Vagina (tissue), 2 donors: ENCODE data around the gene CENPC. TPM values are rescaled to one million over a fixed set of nuclear protein-coding genes. Genes with fewer than 3 reads are reported as not detected.
"Not testable (repeated sequence)": the region's sequence is repeated elsewhere in the genome, so short reads cannot be mapped to it uniquely, and the experiment has no call there.

Experiments
- DNase-seq, 2 donors: peaks; one replicate each; pipeline ENCODE4 v3.0.0-alpha.2; 2017; ENCODE audit errors: extremely low spot score in 2 of 2
- H3K27ac ChIP-seq: fragments of 200-600 bp; sonication (generic); one replicate; pipeline ENCODE4 v1.5.1; 2019
- H3K27me3 ChIP-seq: fragments of 200-600 bp; sonication (generic); one replicate; pipeline ENCODE4 v1.5.1; 2019
- H3K36me3 ChIP-seq, 2 donors: fragments of 200-600 bp; sonication (generic); one replicate each; pipeline ENCODE4 v1.5.1; 2017 to 2019
- H3K4me1 ChIP-seq: fragments of 200-600 bp; sonication (generic); one replicate; pipeline ENCODE4 v1.5.1; 2019
- H3K4me3 ChIP-seq, 2 donors: fragments of 200-600 bp; sonication (generic); 1 replicate in 1 of 2; 2 replicates in 1 of 2; pipeline ENCODE4 v1.5.1; 2016 to 2019
- H3K9me3 ChIP-seq: fragments of 200-600 bp; sonication (generic); one replicate; pipeline ENCODE4 v1.5.1; 2019
- CTCF ChIP-seq, 3 experiments: fragments of 450-650 bp in 2 of 3; fragments of 200-600 bp in 1 of 3; sonication (generic) in 1 of 3; IDR thresholded peaks; one replicate each; pipeline ENCODE4 v1.5.1; 2017 to 2019; ENCODE audit warnings: antibody characterized with exemption in 3 of 3, mild to moderate bottlenecking in 2 of 3, moderate library complexity in 2 of 3
- POLR2A ChIP-seq, 2 donors: fragments of 450-650 bp; IDR thresholded peaks; one replicate each; pipeline ENCODE4 v1.6.1; 2017; ENCODE audit warnings: antibody characterized with exemption in 2 of 2, mild to moderate bottlenecking in 2 of 2, moderate library complexity in 2 of 2
- POLR2AphosphoS5 ChIP-seq, 2 donors: sonication (generic); formaldehyde crosslinking; IDR thresholded peaks; one replicate each; pipeline ENCODE4 v1.9.0; 2017; ENCODE audit warnings: antibody characterized with exemption in 2 of 2, mild to moderate bottlenecking in 2 of 2, low read depth in 1 of 2; ENCODE audit not compliant: insufficient read depth in 1 of 2
- intact Hi-C: fragments of 100-400 bp; cut with DNase I; formaldehyde crosslinking; loops from one replicate; pipeline ENCODE4 v1.15.1; 2023
- total RNA-seq: library from RNA; depleted of rRNA; stranded (reverse); fragments of >200 nt; gene quantifications from one replicate; pipeline ENCODE4 v1.2.3, GENCODE V29; 2016

CENPC gene
- total RNA-seq, 1 donor from 2014 or later, result 24.6 TPM

GRCh38 chr4:67448621-67449020 lies 96.7 kb downstream of the CENPC start:
- intact Hi-C loops, result no loop called here
- Histone ChIP-seq H3K4me1 (no peaks in the 10 kb centered on the region), H3K27ac (no peak overlapping the region), H3K36me3 (no peaks in the 10 kb centered on the region), H3K4me3 (no peak overlapping the region), H3K27me3 (no peaks in the 10 kb centered on the region), H3K9me3 (no peaks in the 10 kb centered on the region)
- no peak for TF ChIP-seq POLR2AphosphoS5 (IDR thresholded peaks at IDR 0.05; ENCODE audit: insufficient read depth in 1 of 2, low read depth in 1 of 2)
- no peak for DNase-seq

GRCh38 chr4:67447873-67448272 lies 97.4 kb downstream of the CENPC start:
- Histone ChIP-seq H3K36me3 (no peaks in the 10 kb centered on the region), H3K9me3 (no peaks in the 10 kb centered on the region), H3K27me3 (no peaks in the 10 kb centered on the region), H3K4me1 (no peaks in the 10 kb centered on the region), H3K27ac (no peak overlapping the region), H3K4me3 (no peak overlapping the region)
- no peak for DNase-seq
- intact Hi-C loops, result no loop called here
- TF ChIP-seq CTCF (IDR thresholded peaks at IDR 0.05) (no peak), POLR2A (IDR thresholded peaks at IDR 0.05) (no peak), POLR2AphosphoS5 (IDR thresholded peaks at IDR 0.05; ENCODE audit: insufficient read depth in 1 of 2, low read depth in 1 of 2) (no peak)

GRCh38 chr4:67446811-67447210 lies 98.5 kb downstream of the CENPC start:
- DNase-seq, result no peak
- intact Hi-C loops, result no loop called here
- no peak for TF ChIP-seq POLR2A (IDR thresholded peaks at IDR 0.05)
- TF ChIP-seq CTCF (IDR thresholded peaks at IDR 0.05), result no peak
- TF ChIP-seq POLR2AphosphoS5 (IDR thresholded peaks at IDR 0.05; ENCODE audit: insufficient read depth in 1 of 2, low read depth in 1 of 2), result no peak
- Histone ChIP-seq H3K36me3 (no peaks in the 10 kb centered on the region), H3K27ac (no peak overlapping the region), H3K9me3 (no peaks in the 10 kb centered on the region), H3K27me3 (no peaks in the 10 kb centered on the region), H3K4me3 (no peak overlapping the region), H3K4me1 (no peaks in the 10 kb centered on the region)

GRCh38 chr4:67445881-67446280 lies 99.4 kb downstream of the CENPC start:
- H3K27ac ChIP-seq, intact Hi-C loops, H3K36me3 ChIP-seq, H3K9me3 ChIP-seq, DNase-seq, H3K4me1 ChIP-seq, H3K4me3 ChIP-seq, H3K27me3 ChIP-seq: not testable (repeated sequence)

- DNase-seq, result no peak
- Histone ChIP-seq H3K36me3 (no peaks in the 10 kb centered on the region), H3K9me3 (no peaks in the 10 kb centered on the region), H3K27ac (no peak overlapping the region), H3K4me1 (no peaks in the 10 kb centered on the region), H3K27me3 (no peaks in the 10 kb centered on the region), H3K4me3 (no peak overlapping the region)
- no peak for TF ChIP-seq CTCF (IDR thresholded peaks at IDR 0.05)
- TF ChIP-seq POLR2A (IDR thresholded peaks at IDR 0.05), result no peak
- TF ChIP-seq POLR2AphosphoS5 (IDR thresholded peaks at IDR 0.05; ENCODE audit: insufficient read depth in 1 of 2, low read depth in 1 of 2), result no peak
- intact Hi-C loops, result no loop called here
These were observed 106.3 kb downstream of the CENPC start for GRCh38 chr4:67438975-67439374.

- Histone ChIP-seq H3K27ac (no peak overlapping the region), H3K9me3 (no peaks in the 10 kb centered on the region), H3K27me3 (no peaks in the 10 kb centered on the region), H3K36me3 (no peaks in the 10 kb centered on the region), H3K4me3 (no peak overlapping the region), H3K4me1 (no peaks in the 10 kb centered on the region)
- no peak for DNase-seq
- intact Hi-C loops, result no loop called here
- no peak for TF ChIP-seq POLR2A (IDR thresholded peaks at IDR 0.05)
These were observed 107.2 kb downstream of the CENPC start for GRCh38 chr4:67437974-67438713.
